ENCODE results near the gene IL4R. TPM values are rescaled to one million over a fixed set of nuclear protein-coding genes. Genes with fewer than 3 reads are reported as not detected.

IL4R gene
- total and polyA plus RNA-seq, 10 of the 15 experiments (the other 5 are each of a cell fraction or from before 2014, with no cell fraction given): 2.6 to 70.4 (median 36.6) TPM

DNA sequence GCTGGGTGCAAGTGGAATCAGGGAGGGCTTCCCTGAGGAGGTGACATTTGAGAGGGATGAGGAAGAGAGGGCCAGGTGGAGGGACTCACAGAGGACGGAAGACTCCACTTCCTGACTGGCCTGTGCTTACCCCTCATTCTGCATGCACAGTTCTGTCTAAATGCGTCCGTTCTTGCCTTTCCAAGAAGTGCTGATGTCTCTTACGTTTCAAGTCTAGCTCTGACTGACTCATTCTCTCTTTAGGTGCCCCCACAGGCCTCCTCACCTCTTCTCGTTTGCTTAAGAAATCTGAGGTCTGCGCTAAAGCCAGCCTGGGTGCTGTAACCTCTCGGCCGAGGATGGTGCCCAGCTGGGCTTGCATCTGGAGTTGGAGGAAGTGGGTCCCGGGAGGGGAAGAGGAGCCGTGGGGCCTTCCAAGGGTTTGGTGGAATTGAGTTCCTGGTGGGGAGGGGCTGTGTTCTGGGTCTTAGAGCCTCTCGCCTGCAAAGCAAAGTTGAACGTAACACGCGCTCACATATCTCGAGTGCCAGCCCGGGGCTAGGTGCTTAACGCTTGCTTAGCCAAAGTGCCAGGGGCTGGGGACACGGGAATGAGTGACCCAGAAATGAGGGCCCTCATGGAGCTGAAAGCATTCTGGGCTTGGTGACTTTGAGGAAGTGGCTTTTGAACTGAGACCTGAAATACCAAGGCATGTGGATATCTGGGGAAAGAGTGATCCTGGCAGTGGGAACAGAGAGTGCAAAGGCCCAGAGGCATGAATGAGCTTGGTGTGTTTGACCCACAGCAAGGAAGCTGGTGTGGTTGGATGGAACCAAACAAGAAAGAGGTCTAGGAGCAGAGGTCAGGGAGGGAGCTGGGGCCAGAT lies 4.8 kb downstream of the IL4R start:
- WGBS (ENCODE audit: insufficient coverage, insufficient replicate concordance, low lambda C conversion rate, missing lambda C conversion rate): 34% methylated on average over 18 of the region's 18 CpGs
- ChIA-PET RAD21 (ENCODE audit: unreplicated experiment) (interaction anchor here (0.6 to 8.3 kb wide), 14 partner anchors 33 to 137 kb away, joined by 3 to 93 read pairs (median 4); no protein-coding TSS in a partner anchor), CTCF (interaction anchor here (0.9 to 9.0 kb wide), 10 partner anchors 17 to 138 kb away, joined by 3 to 119 read pairs (median 4); no protein-coding TSS in a partner anchor), POLR2A (interaction anchor here (0.6 to 3.1 kb wide), 12 partner anchors 44 to 139 kb away, joined by 3 to 15 read pairs (median 5); partner anchors contain the start of genes IL21R and KDM8), SMC1A (ENCODE audit: uncharacterized antibody, unreplicated experiment) (interaction anchor here (0.7 to 9.6 kb wide), 19 partner anchors 8 to 109 kb away, joined by 3 to 88 read pairs (median 4); no protein-coding TSS in a partner anchor)
- no peaks in the 10 kb centered on the region for H3K9me3 ChIP-seq (replicated peaks; ENCODE audit: control insufficient read depth, insufficient read depth, low read length)
- ATAC-seq: peak; percentile 40
- peak overlapping the region; percentile 10 for H3K9ac ChIP-seq (ENCODE audit: control insufficient read depth, insufficient read depth, low read length)
- peaks cover 5% of the 10 kb centered on the region for H4K20me1 ChIP-seq (ENCODE audit: control insufficient read depth, insufficient read depth)
- H2AFZ ChIP-seq (ENCODE audit: control insufficient read depth, low read depth, low read length): no peak overlapping the region; the same call in 1 of the 2 replicates
- H3K4me1 ChIP-seq (ENCODE audit: control insufficient read depth, insufficient read depth, low read length): peaks cover 30% of the 10 kb centered on the region
- BruUV-seq (replicated peaks): no TSS peak
- in situ Hi-C loops (cut with MboI) (loop anchor here (5.0 kb wide), 1 partner anchor 81 kb away; no protein-coding TSS in a partner anchor), intact Hi-C loops (cut with micrococcal nuclease; ENCODE audit: unreplicated experiment) (loop anchor here (5.0 kb wide), 2 partner anchors 49 to 51 kb away; partner anchors contain the start of gene NSMCE1)
- no peak for DNase-seq (ENCODE audit: low read depth, low spot score)
- peak; percentile 75 for FAIRE-seq
- H3K4me3 ChIP-seq: peak overlapping the region; percentile 45; the same call in 1 of the 2 replicates
- no peaks in the 10 kb centered on the region for H3K27me3 ChIP-seq (replicated peaks in 1 of 2; ENCODE audit: control insufficient read depth in 2 of 2, insufficient read depth in 2 of 2, low read length in 1 of 2)
- peak overlapping the region; percentile 81 for H3K4me2 ChIP-seq (ENCODE audit: control insufficient read depth, insufficient read depth)
- H3K36me3 ChIP-seq (ENCODE audit: control insufficient read depth in 2 of 2, insufficient read depth in 2 of 2, low read length in 1 of 2): no peaks in the 10 kb centered on the region; a peak in 1 of 4 replicates
- H3K79me2 ChIP-seq (ENCODE audit: control insufficient read depth, insufficient read depth, low read length): peaks cover 83% of the 10 kb centered on the region
- peak overlapping the region; percentile 45 for H3K27ac ChIP-seq (ENCODE audit: control insufficient read depth, insufficient read depth)
- TF ChIP-seq, protein P1, sequence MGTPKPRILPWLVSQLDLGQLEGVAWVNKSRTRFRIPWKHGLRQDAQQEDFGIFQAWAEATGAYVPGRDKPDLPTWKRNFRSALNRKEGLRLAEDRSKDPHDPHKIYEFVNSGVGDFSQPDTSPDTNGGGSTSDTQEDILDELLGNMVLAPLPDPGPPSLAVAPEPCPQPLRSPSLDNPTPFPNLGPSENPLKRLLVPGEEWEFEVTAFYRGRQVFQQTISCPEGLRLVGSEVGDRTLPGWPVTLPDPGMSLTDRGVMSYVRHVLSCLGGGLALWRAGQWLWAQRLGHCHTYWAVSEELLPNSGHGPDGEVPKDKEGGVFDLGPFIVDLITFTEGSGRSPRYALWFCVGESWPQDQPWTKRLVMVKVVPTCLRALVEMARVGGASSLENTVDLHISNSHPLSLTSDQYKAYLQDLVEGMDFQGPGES (IDR thresholded peaks at IDR 0.05): no peak
- TF ChIP-seq, protein P2, sequence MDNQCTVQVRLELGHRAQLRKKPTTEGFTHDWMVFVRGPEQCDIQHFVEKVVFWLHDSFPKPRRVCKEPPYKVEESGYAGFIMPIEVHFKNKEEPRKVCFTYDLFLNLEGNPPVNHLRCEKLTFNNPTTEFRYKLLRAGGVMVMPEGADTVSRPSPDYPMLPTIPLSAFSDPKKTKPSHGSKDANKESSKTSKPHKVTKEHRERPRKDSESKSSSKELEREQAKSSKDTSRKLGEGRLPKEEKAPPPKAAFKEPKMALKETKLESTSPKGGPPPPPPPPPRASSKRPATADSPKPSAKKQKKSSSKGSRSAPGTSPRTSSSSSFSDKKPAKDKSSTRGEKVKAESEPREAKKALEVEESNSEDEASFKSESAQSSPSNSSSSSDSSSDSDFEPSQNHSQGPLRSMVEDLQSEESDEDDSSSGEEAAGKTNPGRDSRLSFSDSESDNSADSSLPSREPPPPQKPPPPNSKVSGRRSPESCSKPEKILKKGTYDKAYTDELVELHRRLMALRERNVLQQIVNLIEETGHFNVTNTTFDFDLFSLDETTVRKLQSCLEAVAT (IDR thresholded peaks at IDR 0.05): peak; percentile 65; the same call in 1 of the 2 replicates
- TF ChIP-seq POU2F2 (IDR thresholded peaks at IDR 0.05; ENCODE audit: borderline replicate concordance, low read depth, low read length): no peak
- peak; percentile 72 for TF ChIP-seq EED (IDR thresholded peaks at IDR 0.05; ENCODE audit: low read depth)
- peak; percentile 94 for TF ChIP-seq SMARCA5 (IDR thresholded peaks at IDR 0.05)
- 0 out of 2 replicates have a peak, but pooled peaks have one; percentile 20 for TF ChIP-seq TCF3 (IDR thresholded peaks at IDR 0.05; ENCODE audit: borderline replicate concordance, insufficient read depth, low read depth, low read length)
- TF ChIP-seq MTA3 (IDR thresholded peaks at IDR 0.05; ENCODE audit: borderline replicate concordance, low read length): 0 out of 2 replicates have a peak, but pooled peaks have one; percentile 31
- peak; percentile 69; the same call in 1 of the 2 replicates for TF ChIP-seq SPI1 (IDR thresholded peaks at IDR 0.05; ENCODE audit: borderline replicate concordance, insufficient read depth, low read depth, low read length)
- TF ChIP-seq IKZF2 (IDR thresholded peaks at IDR 0.05): peak in 1 of 2 experiments; percentile 26; a peak in 1 of 4 replicates
- TF ChIP-seq TCF12 (IDR thresholded peaks at IDR 0.05; ENCODE audit: low read depth, low read length): 0 out of 2 replicates have a peak, but pooled peaks have one; percentile 5
- TF ChIP-seq, protein P3, sequence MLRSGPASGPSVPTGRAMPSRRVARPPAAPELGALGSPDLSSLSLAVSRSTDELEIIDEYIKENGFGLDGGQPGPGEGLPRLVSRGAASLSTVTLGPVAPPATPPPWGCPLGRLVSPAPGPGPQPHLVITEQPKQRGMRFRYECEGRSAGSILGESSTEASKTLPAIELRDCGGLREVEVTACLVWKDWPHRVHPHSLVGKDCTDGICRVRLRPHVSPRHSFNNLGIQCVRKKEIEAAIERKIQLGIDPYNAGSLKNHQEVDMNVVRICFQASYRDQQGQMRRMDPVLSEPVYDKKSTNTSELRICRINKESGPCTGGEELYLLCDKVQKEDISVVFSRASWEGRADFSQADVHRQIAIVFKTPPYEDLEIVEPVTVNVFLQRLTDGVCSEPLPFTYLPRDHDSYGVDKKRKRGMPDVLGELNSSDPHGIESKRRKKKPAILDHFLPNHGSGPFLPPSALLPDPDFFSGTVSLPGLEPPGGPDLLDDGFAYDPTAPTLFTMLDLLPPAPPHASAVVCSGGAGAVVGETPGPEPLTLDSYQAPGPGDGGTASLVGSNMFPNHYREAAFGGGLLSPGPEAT (IDR thresholded peaks at IDR 0.05; ENCODE audit: low read depth): peak; percentile 24; the same call in 1 of the 2 replicates
- peak; percentile 47 for TF ChIP-seq IKZF1 (conservative IDR thresholded peaks at IDR 0.05)
- TF ChIP-seq, protein P4, sequence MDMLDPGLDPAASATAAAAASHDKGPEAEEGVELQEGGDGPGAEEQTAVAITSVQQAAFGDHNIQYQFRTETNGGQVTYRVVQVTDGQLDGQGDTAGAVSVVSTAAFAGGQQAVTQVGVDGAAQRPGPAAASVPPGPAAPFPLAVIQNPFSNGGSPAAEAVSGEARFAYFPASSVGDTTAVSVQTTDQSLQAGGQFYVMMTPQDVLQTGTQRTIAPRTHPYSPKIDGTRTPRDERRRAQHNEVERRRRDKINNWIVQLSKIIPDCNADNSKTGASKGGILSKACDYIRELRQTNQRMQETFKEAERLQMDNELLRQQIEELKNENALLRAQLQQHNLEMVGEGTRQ (IDR thresholded peaks at IDR 0.05; ENCODE audit: borderline replicate concordance, low read depth, low read length): no peak
- peak in 1 of 2 experiments; percentile 66; a peak in 1 of 4 replicates for TF ChIP-seq ETV6 (conservative IDR thresholded peaks at IDR 0.05 in 1 of 2, IDR thresholded peaks at IDR 0.05 in 1 of 2; ENCODE audit: borderline replicate concordance in 1 of 2, low read depth in 1 of 2)
